Measurements from ENCODE around the gene TENM4. TPM values are rescaled to one million over a fixed set of nuclear protein-coding genes. Genes with fewer than 3 reads are reported as not detected.

Gene TENM4
- total and polyA plus RNA-seq, 2 of the 13 experiments (the other 11 are each of a cell fraction or from before 2014, with no cell fraction given), result not detected

DNA sequence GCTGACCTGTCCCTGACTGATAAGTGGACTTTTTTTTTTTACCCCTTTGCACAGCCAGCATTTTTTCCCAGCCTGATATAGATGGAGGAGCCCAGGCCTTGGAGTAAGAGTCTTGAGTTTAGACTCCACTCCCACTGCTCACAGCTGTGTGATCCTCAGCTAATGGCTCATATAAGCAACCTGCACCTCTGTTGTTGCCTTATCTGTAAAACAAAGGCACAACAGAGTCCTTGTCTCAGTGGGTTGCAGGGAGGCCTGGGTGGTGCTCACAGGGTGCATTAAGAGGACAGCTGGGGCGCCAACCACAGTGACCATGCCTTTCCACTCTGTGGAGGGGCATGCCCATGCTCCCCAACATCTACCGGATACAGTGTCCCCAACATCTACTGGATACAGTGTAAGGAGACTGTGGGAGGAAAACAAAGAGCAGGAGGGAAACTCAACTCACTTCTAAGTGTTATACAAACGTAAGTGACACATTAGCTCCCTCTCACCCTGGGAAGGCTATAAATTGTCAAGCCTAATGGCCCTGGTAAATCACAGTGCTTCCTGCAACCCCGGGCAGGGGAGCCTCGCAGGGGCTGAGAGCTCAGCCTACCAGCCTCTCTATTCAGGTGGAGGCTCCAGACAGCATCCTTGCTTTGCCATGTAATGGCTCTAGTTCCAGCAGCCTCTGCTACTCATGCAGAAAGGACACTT lies 109.5 kb downstream of the TENM4 start (continued):
- TF ChIP-seq, protein P1, sequence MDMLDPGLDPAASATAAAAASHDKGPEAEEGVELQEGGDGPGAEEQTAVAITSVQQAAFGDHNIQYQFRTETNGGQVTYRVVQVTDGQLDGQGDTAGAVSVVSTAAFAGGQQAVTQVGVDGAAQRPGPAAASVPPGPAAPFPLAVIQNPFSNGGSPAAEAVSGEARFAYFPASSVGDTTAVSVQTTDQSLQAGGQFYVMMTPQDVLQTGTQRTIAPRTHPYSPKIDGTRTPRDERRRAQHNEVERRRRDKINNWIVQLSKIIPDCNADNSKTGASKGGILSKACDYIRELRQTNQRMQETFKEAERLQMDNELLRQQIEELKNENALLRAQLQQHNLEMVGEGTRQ (IDR thresholded peaks at IDR 0.05; ENCODE audit: low read depth, low read length), result no peak
- TF ChIP-seq, protein P1 (CRISPR knock-in tag; IDR thresholded peaks at IDR 0.05; ENCODE audit: borderline replicate concordance), result no peak

DNA sequence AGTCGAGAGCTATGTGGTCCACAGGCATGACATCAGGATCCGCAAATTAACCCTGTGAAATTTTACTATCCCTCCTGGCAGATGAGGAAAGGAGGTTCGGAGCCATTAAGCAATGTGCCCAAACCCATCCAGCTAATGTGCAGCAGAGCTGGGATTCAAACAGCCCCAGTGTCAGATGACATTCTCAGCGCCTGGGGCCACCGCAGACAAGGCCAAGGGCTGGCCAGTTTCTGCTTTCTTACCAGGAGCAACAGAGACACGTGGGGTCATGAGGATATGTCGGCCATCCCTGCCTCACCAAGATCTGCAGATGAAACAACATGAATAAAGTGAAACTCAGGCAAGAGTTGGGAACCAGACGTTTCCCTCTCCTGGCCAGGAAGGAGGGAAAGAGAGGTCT lies 110.2 kb downstream of the TENM4 start:
- POLR2A ChIA-PET, result no interaction called here
- TF ChIP-seq, protein P2, sequence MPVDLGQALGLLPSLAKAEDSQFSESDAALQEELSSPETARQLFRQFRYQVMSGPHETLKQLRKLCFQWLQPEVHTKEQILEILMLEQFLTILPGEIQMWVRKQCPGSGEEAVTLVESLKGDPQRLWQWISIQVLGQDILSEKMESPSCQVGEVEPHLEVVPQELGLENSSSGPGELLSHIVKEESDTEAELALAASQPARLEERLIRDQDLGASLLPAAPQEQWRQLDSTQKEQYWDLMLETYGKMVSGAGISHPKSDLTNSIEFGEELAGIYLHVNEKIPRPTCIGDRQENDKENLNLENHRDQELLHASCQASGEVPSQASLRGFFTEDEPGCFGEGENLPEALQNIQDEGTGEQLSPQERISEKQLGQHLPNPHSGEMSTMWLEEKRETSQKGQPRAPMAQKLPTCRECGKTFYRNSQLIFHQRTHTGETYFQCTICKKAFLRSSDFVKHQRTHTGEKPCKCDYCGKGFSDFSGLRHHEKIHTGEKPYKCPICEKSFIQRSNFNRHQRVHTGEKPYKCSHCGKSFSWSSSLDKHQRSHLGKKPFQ (CRISPR knock-in tag; IDR thresholded peaks at IDR 0.05; ENCODE audit: insufficient replicate concordance), result no peak
- TF ChIP-seq, protein P3, sequence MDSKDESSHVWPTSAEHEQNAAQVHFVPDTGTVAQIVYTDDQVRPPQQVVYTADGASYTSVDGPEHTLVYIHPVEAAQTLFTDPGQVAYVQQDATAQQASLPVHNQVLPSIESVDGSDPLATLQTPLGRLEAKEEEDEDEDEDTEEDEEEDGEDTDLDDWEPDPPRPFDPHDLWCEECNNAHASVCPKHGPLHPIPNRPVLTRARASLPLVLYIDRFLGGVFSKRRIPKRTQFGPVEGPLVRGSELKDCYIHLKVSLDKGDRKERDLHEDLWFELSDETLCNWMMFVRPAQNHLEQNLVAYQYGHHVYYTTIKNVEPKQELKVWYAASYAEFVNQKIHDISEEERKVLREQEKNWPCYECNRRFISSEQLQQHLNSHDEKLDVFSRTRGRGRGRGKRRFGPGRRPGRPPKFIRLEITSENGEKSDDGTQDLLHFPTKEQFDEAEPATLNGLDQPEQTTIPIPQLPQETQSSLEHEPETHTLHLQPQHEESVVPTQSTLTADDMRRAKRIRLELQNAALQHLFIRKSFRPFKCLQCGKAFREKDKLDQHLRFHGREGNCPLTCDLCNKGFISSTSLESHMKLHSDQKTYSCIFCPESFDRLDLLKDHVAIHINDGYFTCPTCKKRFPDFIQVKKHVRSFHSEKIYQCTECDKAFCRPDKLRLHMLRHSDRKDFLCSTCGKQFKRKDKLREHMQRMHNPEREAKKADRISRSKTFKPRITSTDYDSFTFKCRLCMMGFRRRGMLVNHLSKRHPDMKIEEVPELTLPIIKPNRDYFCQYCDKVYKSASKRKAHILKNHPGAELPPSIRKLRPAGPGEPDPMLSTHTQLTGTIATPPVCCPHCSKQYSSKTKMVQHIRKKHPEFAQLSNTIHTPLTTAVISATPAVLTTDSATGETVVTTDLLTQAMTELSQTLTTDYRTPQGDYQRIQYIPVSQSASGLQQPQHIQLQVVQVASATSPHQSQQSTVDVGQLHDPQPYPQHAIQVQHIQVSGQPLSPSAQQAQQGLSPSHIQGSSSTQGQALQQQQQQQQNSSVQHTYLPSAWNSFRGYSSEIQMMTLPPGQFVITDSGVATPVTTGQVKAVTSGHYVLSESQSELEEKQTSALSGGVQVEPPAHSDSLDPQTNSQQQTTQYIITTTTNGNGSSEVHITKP (CRISPR knock-in tag; IDR thresholded peaks at IDR 0.05; ENCODE audit: low read depth), result no peak
- TF ChIP-seq ZNF484 (CRISPR knock-in tag; IDR thresholded peaks at IDR 0.05; ENCODE audit: borderline replicate concordance, low read depth) (no peak), ARNT (IDR thresholded peaks at IDR 0.05) (no peak), ETV5 (CRISPR knock-in tag; IDR thresholded peaks at IDR 0.05; ENCODE audit: borderline replicate concordance) (no peak), ZNF441 (CRISPR knock-in tag; IDR thresholded peaks at IDR 0.05; ENCODE audit: borderline replicate concordance) (no peak), PAWR (CRISPR knock-in tag; IDR thresholded peaks at IDR 0.05; ENCODE audit: borderline replicate concordance) (no peak), HMG20B (CRISPR knock-in tag; conservative IDR thresholded peaks at IDR 0.05) (no peak), TARDBP (CRISPR knock-in tag; IDR thresholded peaks at IDR 0.05) (no peak)
- CTCF ChIA-PET (ENCODE audit: low intra/inter-chr PET ratio, low total read pairs), result no interaction called here
- Histone ChIP-seq H3K79me2 (ENCODE audit: insufficient read depth, low read length) (no peaks in the 10 kb centered on the region), H3K36me3 (replicated peaks in 1 of 2; ENCODE audit: control insufficient read depth in 1 of 2, insufficient read depth in 2 of 2, low read length in 2 of 2) (no peaks in the 10 kb centered on the region), H3K9me3 (ENCODE audit: low read length) (no peaks in the 10 kb centered on the region), H4K20me1 (ENCODE audit: insufficient read depth, low read length) (no peaks in the 10 kb centered on the region), H3K27ac (ENCODE audit: extremely low read length, insufficient read depth, low read length) (no peak overlapping the region), H3K9ac (ENCODE audit: insufficient read depth, low read depth, low read length) (no peak overlapping the region), H2AFZ (ENCODE audit: low read length) (no peak overlapping the region), H3K4me1 (ENCODE audit: insufficient read depth, low read length) (no peaks in the 10 kb centered on the region), H3K27me3 (ENCODE audit: control insufficient read depth in 1 of 2, insufficient read depth in 2 of 2, low read length in 2 of 2) (peaks cover 0 to 6% of the 10 kb centered on the region in 2 experiments; a peak in 1 of 5 replicates), H3K4me3 (replicated peaks in 1 of 3; ENCODE audit: insufficient read depth in 1 of 3, low read depth in 2 of 3, low read length in 3 of 3) (no peak overlapping the region), H3K4me2 (ENCODE audit: low read depth, low read length) (no peak overlapping the region)
- no peak for DNase-seq (ENCODE audit: low spot score)
- in situ Hi-C loops (cut with HindIII; ENCODE audit: extremely low pct_ligation_motif_present, low pct_unique_long_range_greater_than_20kb), result no loop called here
- 0% methylated on average over 7 of the region's 8 CpGs for WGBS (ENCODE audit: low lambda C conversion rate)
- no peak for FAIRE-seq
- intact Hi-C loops (cut with micrococcal nuclease; ENCODE audit: unreplicated experiment), result no loop called here
- BruUV-seq (replicated peaks), result no TSS peak
- ATAC-seq, result no peak

Measured in HepG2 (cell line).